Fibroblast of the aortic adventitia (primary cell): Measurements from ENCODE around the gene XG. TPM values are rescaled to one million over a fixed set of nuclear protein-coding genes. Genes with fewer than 3 reads are reported as not detected.
A peak's percentile ranks its signal among the peaks of the same experiment; 100 is the strongest.

Experiments used
- DNase-seq: peaks from one replicate; pipeline ENCODE4 v3.0.0-alpha.2; 2010; ENCODE audit warnings: low read depth
- H3K4me3 ChIP-seq: 2 replicates; pipeline ENCODE4 v1.5.1; 2011; ENCODE audit warnings: low read depth, mild to moderate bottlenecking, control low read depth, low read length, moderate library complexity
- total RNA-seq: library from RNA; depleted of rRNA; stranded (reverse); fragments of >200 nt; gene quantifications from 2 replicates; pipeline ENCODE4 v1.2.3, GENCODE V29; 2012; ENCODE audit warnings: low replicate concordance
- TF ChIP-seq, protein P1 (sequence below): IDR thresholded peaks from 2 replicates; pipeline ENCODE4 v1.5.1; 2011; ENCODE audit warnings: mild to moderate bottlenecking, low read length, control low read depth, inconsistent platforms; ENCODE audit not compliant: insufficient read depth

XG gene
- total RNA-seq, 1 donor: 50.4 TPM

DNA sequence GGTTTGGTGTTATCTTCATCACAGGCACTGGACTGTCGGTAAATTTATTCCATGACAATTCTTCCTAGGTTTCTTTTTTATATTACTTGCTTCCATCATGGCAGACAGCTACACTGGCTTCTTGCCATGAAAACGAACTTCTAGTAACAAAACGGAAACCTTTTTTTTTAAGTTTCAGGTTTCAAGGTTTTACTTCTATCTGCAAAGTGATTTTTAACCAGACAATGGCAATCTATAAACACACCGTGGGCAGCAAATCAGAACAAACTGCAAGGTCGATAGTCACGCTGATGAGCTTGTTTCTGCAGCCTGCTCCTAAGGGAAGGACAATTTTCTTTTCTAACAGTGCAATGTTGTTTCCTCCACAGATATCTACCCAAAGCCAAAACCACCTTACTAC lies 29.9 kb downstream of the XG start:
- H3K4me3 ChIP-seq: no peak overlapping the region
- TF ChIP-seq, protein P1, sequence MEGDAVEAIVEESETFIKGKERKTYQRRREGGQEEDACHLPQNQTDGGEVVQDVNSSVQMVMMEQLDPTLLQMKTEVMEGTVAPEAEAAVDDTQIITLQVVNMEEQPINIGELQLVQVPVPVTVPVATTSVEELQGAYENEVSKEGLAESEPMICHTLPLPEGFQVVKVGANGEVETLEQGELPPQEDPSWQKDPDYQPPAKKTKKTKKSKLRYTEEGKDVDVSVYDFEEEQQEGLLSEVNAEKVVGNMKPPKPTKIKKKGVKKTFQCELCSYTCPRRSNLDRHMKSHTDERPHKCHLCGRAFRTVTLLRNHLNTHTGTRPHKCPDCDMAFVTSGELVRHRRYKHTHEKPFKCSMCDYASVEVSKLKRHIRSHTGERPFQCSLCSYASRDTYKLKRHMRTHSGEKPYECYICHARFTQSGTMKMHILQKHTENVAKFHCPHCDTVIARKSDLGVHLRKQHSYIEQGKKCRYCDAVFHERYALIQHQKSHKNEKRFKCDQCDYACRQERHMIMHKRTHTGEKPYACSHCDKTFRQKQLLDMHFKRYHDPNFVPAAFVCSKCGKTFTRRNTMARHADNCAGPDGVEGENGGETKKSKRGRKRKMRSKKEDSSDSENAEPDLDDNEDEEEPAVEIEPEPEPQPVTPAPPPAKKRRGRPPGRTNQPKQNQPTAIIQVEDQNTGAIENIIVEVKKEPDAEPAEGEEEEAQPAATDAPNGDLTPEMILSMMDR: no peak
- DNase-seq: peak; percentile 22

DNA sequence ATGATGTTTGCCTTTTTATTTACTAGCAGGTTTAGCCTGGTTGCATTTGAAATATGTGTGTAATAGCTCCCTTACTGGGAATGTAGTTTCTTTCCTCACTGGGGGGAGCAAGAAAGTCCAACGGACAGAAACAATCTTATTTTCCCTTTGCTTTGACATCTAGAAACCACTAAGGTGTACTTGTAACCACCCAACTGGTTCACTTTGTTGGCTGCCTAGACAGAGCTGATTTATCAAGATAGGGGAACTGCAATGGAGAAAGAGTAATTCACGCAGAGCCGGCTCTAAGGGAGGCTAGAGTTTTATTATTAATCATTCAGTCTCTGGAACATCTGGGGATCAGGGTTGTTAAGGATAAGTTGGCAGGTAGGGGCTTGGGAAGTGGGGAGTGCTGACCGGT lies 30.3 kb downstream of the XG start:
- DNase-seq: no peak
- no peak overlapping the region for H3K4me3 ChIP-seq
- TF ChIP-seq, protein P1: no peak

DNA sequence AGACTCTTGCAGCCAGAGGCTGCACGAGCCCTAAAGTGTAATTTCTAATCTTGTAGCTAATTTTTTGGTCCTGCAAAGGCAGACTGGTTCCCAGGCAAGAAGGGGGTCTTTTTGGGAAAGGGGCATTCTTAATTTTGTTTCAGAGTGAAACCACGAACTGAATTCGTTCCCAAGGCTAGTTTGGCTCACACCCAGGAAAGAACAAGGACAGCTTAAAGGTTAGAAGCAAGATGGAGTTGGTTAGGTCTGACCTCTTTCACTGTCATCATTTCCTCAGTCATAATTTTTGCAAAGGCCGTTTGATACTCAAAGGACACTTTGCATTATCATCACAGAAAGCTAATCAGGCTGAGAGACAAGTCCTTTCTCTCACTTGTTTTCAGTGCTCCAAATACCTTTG lies 30.9 kb downstream of the XG start:
- no peak for DNase-seq
- TF ChIP-seq, protein P1: no peak
- H3K4me3 ChIP-seq: no peak overlapping the region

DNA sequence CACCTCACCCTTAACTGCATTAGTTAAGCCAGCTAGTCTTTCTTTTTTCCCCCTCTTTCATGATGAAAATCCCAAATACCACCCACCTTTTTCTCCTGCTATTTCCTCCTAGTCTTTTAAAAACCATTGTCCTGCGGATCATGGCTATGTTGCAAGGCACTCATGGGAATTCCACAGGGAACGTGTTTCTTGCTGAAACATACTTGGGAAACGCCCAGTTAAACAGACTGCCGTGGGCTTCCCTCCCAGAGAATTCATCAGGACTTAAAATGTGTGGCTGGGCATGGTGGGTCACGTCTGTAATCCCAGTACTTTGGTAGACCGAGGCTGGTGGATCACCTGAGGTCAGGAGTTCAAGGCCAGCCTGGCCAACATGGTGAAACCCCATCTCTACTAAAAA lies 32.2 kb downstream of the XG start:
- TF ChIP-seq, protein P1: no peak
- peak; percentile 82 for DNase-seq
- no peak overlapping the region for H3K4me3 ChIP-seq

DNA sequence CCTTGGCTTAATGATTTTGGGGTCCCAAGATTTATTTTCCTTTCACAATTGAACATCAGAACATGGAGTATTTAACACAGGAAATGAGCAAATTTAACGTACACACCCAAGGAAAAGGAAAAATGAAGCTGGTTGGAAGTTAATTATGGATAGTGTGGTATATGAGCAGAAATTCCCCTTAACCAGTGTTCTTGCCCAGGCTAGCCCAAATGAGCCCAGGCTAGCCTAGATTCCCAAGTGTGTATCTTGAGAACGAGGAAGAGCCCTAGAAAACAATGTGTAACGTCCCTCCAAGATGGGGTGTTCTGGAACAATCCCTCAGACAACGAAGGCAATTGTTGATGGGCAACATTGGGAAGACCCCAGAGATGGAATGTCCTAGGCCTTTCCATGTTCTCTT lies 33.7 kb downstream of the XG start:
- H3K4me3 ChIP-seq: no peak overlapping the region
- no peak for DNase-seq
- TF ChIP-seq, protein P1: no peak

DNA sequence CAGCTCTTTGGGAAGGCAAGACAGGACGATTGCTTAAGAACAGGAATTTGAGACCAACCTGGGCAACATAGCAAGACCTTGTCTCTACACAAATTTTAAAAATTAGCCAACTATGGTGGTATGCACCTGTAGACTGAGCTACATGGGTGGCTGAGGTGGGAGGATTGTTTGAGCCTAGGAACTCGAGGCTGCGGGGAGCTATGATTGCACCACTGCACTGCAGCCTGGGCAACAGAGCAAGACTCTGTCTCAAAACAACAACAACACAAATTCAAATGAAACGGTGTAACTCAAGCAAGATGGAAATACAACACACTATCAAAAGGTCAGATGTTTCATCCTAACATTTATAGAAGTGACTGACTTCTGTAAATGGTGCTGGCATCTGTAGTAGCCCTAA lies 37.1 kb downstream of the XG start:
- TF ChIP-seq, protein P1: no peak
- H3K4me3 ChIP-seq: no peak overlapping the region
- no peak for DNase-seq

DNA sequence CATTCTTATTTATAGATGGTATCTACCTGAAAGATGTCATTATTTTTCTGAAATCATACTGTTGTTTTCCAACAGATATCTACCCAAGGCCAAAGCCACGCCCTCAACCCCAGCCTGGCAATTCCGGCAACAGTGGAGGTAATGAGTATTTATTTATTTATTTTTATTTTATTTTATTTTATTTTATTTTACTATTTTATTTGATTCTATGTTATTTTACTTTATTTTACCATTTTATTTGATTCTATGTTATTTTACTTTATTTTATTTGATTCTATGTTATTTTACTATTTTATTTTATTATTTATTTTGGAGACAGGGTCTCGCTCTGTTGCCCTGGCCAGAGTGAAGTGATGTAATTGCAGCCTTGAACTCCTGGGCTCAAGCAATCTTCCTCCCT lies 37.7 kb downstream of the XG start:
- no peak overlapping the region for H3K4me3 ChIP-seq
- TF ChIP-seq, protein P1: no peak
- no peak for DNase-seq
